HEK293T (cell line): ENCODE data around the gene VAT1L.

Source experiments
- BHLHE40 ChIP-seq: fragments of 450-650 bp; IDR thresholded peaks from 2 replicates; pipeline ENCODE4 v1.6.1; 2016; ENCODE audit warnings: mild to moderate bottlenecking, moderate library complexity, borderline replicate concordance
- SP1 ChIP-seq: fragments of 450-650 bp; IDR thresholded peaks from 2 replicates; pipeline ENCODE4 v1.6.1; 2017
- TARDBP ChIP-seq: fragments of 450-650 bp; IDR thresholded peaks from 2 replicates; pipeline ENCODE4 v1.6.1; 2016

- TF ChIP-seq TARDBP (no peak), SP1 (no peak), BHLHE40 (no peak)
These were observed 3.7 kb upstream of the VAT1L start for GRCh38 chr16:77784441-77785372.
